ENCODE measurements around the gene CFAP45. TPM values are rescaled to one million over a fixed set of nuclear protein-coding genes. Genes with fewer than 3 reads are reported as not detected.
A peak's percentile ranks its signal among the peaks of the same experiment; 100 is the strongest.

The CFAP45 gene
- total and polyA plus RNA-seq, 8 donors: 0.16 to 1.5 (median 0.44) TPM; not detected in 2

GRCh38 chr1:159927849-159928431 lies 28.0 kb upstream of the CFAP45 start:
- ATAC-seq (no peak), DNase-seq (peak in 2 of 6 donors; percentile 59 to 75), FAIRE-seq (no peak)
- Histone ChIP-seq H3K27me3 (no peaks in the 10 kb centered on the region), H3K9me3 (no peaks in the 10 kb centered on the region), H3K36me3 (no peaks in the 10 kb centered on the region), H3K4me1 (peaks cover 9 to 14% (median 11%) of the 10 kb centered on the region in 3 donors), H3K27ac (peak overlapping the region in 1 of 4 donors; percentile 39), H3K4me3 (peak overlapping the region in 1 of 4 donors; percentile 27)
- TF ChIP-seq CTCF (IDR thresholded peaks at IDR 0.05): no peak
- WGBS, 2 donors: 75 to 78% methylated on average over 13 of the region's 13 CpGs
- intact Hi-C loops (cut with DNase I): no loop called here

DNA sequence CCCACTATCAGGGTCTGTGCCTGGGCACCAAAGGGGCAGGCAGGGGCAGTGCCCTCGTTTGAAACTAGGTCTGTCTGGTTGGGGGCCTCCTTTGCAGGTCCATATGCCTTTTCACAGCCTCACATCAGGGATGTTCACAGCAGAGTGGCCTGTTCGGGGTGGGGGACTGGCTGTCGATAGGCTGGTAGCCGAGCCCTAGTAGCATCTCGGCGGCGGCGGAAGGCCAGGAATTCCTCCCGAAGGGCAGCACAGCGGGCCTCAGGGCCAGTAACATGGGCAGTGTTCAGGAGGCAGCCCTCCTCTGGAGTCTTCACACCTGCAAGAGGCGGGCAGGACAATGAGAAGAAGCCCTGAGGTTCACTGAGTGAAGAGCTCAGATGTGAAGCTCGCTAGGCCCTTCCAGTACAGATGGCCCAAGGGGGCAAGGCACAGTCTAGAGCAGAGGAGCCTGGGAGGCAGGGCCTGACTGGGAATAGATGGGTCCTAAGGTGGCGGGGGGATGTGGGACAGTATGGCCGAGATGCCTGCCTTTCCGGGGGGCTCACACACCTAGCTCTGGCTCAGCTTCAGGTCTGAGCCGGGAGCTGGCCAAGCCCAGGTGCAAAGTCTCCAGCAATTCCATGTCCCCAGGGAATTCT lies 27.4 kb upstream of the CFAP45 start:
- WGBS, 2 donors: 82 to 83% methylated on average over 16 of the region's 16 CpGs
- no peaks in the 10 kb centered on the region for H3K36me3 ChIP-seq
- DNase-seq (peak in 1 of 6 donors; percentile 77), ATAC-seq (no peak), FAIRE-seq (no peak)
- no peaks in the 10 kb centered on the region for H3K27me3 ChIP-seq
- peak overlapping the region in 1 of 4 donors; percentile 94 for H3K27ac ChIP-seq
- TF ChIP-seq CTCF (IDR thresholded peaks at IDR 0.05): no peak
- intact Hi-C loops (cut with DNase I): no loop called here
- peaks cover 15 to 17% (median 17%) of the 10 kb centered on the region in 3 donors for H3K4me1 ChIP-seq
- H3K4me3 ChIP-seq: no peak overlapping the region
- H3K9me3 ChIP-seq: no peaks in the 10 kb centered on the region

GRCh38 chr1:159925719-159926078 lies 25.7 kb upstream of the CFAP45 start:
- no peaks in the 10 kb centered on the region for H3K36me3 ChIP-seq
- WGBS, 2 donors: 4 to 5% methylated on average over 7 of the region's 7 CpGs
- no peak for TF ChIP-seq CTCF (IDR thresholded peaks at IDR 0.05)
- DNase-seq: peak in 4 of 6 donors; percentile 45 to 64 (median 55)
- peak in 1 of 4 donors; percentile 0 for ATAC-seq
- FAIRE-seq: no peak
- H3K4me1 ChIP-seq: peaks cover 17 to 30% (median 23%) of the 10 kb centered on the region in 3 donors
- H3K27ac ChIP-seq: peak overlapping the region; percentile 94 to 98 (median 96)
- no peaks in the 10 kb centered on the region for H3K27me3 ChIP-seq
- intact Hi-C loops (cut with DNase I): no loop called here
- peak overlapping the region; percentile 46 to 75 (median 67) for H3K4me3 ChIP-seq
- H3K9me3 ChIP-seq: no peaks in the 10 kb centered on the region

DNA sequence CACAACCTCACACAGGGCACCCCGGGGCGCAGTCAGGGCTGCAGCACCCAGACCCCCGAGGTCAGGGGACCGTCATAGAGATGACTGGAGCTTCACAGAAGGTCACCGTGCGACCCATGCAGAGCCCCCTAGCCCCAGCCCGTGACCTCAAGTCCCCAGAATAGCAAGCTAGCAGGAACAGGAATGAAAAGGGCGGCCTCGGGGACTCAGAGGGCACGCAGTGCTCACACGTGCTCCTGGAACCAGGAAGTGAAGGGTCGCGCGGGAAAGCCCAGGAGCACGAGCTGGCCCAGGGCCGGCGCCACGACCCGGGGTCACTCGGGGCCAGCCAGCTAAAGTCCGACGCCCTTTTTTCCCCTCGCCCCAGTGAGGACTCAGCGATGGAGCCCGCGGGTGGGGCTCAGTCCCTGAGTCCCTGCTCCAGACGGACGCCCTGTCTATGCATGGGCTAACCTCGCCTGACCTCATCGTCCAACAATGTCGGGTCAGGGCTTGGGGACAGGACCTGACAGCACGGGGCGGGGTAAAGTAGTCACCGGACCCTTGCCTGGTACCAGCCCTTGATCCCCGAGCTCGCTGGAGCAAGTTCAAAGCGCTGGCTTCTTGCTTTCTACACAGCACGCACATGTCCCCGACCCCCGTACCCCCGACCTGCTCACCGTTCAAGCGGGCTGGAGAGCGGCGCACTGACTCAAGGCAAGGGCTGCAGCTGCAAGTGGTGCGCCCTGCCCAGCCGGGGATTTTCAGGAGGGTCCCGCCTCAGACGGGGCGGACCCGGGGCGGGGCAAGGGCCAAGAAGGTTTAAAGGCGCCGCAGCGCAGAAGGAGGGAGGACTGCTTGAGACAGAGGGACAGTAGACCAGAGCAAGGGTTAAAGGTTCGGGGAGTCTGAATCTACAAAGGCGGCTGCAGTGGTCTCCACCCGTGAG lies 25.1 kb upstream of the CFAP45 start, which contains the start of gene TAGLN2:
TSS of gene TAGLN2 (minus strand) at position 717 of the 928 bp plus-strand sequence. CDS start 4,998 bp downstream, outside the sequence.
- Histone ChIP-seq H3K9me3 (no peaks in the 10 kb centered on the region), H3K36me3 (peaks cover 0 to 3% (median 1%) of the 10 kb centered on the region in 3 donors), H3K4me1 (peaks cover 17 to 30% (median 23%) of the 10 kb centered on the region in 3 donors), H3K27ac (peak within 1 kb of the TSS; percentile 94 to 98 (median 96)), H3K27me3 (no peaks in the 10 kb centered on the region), H3K4me3 (peak within 1 kb of the TSS; percentile 46 to 75 (median 67))
- DNase-seq: peak; percentile 89 to 95 (median 92)
- WGBS, 2 donors: 1% methylated on average over 57 to 58 of the region's 58 CpGs
- ATAC-seq: peak; percentile 58 to 77 (median 70)
- FAIRE-seq: no peak
- intact Hi-C loops (cut with DNase I): no loop called here
- TF ChIP-seq CTCF (IDR thresholded peaks at IDR 0.05): no peak
